ENCODE data around the gene RAB40B.

Gene RAB40B

DNA sequence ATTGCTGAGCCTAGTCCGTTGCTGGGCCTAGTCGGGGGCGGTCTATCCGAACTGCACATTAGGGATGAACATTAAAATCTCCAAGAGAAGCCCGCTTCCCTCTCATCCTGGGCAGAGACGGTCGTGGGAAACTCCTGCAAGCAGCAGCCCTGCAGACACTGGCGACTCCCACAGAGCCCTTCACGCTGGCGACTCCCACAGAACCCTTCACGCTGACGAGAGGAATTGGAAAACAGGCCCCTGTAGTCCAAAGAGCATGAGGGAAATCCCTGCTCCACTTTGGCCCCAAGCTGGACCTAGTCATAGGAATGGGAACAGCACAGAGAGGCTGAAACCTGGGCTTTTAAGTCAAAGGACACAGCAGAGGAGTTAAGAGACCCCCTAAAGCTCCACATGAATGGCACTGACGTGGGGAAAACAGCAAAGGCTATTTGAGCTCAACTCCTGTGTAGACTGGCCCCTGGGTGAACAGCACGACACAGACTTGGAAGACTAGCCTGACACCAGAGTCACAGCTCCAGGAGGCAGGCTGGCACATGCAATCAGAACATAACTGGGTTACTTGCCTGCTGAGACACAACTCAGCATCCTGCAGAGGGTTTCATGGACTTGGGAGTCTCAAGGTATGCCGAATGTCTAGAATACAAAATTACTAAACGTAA is 92.4 kb downstream of the RAB40B start:
- Histone ChIP-seq H3K4me1 (ENCODE audit: control insufficient read depth, insufficient read depth, low read length, poor library complexity, severe bottlenecking) (peaks cover 5% of the 10 kb centered on the region), H3K36me3 (ENCODE audit: control insufficient read depth, insufficient read depth, low read length) (peaks cover 32% of the 10 kb centered on the region), H3K4me3 (ENCODE audit: insufficient read depth, low read depth, low read length, poor library complexity, severe bottlenecking) (no peak overlapping the region), H3K27ac (ENCODE audit: insufficient read depth, low read length, poor library complexity, severe bottlenecking) (peak overlapping the region; percentile 7), H3K27me3 (replicated peaks; ENCODE audit: control insufficient read depth, insufficient read depth, low read length, poor library complexity, severe bottlenecking) (no peaks in the 10 kb centered on the region), H3K9me3 (ENCODE audit: control insufficient read depth, low read length) (no peaks in the 10 kb centered on the region)
- DNase-seq, result no peak

Data from effector memory CD4-positive, alpha-beta T cell (primary cell).